ENCODE results near the gene PHF2.

GRCh38 chr9:93724852-93725251, 148.5 kb downstream of the PHF2 start:
- TF ChIP-seq EZH2 (IDR thresholded peaks at IDR 0.05; ENCODE audit: insufficient read depth, poor library complexity, severe bottlenecking) (no peak), EZH2phosphoT487 (IDR thresholded peaks at IDR 0.05; ENCODE audit: insufficient read depth, low read depth) (no peak)
